GM18508 (cell line): ENCODE measurements around the gene GFOD2.

ENCODE experiments used
- ATAC-seq: cut with Tn5 transposase; IDR thresholded peaks from one replicate; pipeline ENCODE4 v1.9.1; 2021; ENCODE audit warnings: moderate number of reproducible peaks; ENCODE audit not compliant: insufficient read depth, unreplicated experiment

GFOD2 gene

DNA sequence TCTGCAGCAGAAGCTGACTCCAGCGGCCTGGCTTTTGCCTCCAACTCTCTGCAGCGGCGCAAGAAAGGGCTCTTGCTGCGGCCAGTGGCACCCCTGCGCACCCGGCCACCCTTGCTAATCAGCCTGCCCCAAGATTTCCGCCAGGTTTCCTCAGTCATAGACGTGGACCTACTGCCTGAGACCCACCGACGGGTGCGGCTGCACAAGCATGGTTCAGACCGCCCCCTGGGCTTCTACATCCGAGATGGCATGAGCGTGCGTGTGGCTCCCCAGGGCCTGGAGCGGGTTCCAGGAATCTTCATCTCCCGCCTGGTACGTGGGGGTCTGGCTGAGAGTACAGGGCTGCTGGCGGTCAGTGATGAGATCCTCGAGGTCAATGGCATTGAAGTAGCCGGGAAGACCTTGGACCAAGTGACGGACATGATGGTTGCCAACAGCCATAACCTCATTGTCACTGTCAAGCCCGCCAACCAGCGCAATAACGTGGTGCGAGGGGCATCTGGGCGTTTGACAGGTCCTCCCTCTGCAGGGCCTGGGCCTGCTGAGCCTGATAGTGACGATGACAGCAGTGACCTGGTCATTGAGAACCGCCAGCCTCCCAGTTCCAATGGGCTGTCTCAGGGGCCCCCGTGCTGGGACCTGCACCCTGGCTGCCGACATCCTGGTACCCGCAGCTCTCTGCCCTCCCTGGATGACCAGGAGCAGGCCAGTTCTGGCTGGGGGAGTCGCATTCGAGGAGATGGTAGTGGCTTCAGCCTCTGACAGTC, 57.0 kb downstream of the GFOD2 start:
- ATAC-seq, result no peak

GRCh38 chr16:67661101-67661761, 57.9 kb downstream of the GFOD2 start:
- ATAC-seq, result no peak

DNA sequence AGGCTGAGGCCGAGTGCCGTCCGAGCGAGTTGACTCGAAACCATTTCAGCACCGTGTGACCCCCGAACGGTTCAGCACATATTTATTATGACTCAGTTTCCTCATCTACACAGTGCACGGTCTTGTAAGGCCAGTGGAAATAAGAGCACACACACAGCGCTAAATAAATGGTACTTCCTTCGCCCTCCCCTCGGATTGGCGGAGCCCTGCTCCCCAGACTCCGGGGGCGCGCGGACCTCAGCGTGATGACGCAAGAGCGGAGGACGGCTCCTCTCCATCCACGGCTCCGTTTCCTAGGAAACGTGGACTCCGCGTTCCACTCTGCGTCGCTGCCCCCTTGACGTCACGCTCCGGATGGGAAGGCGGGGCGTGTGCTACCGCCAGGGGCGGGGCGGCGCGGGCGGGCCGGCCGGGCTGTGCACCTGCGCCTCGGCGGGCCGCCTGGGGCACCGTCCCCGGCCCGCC, 58.5 kb downstream of the GFOD2 start, which contains the start of gene PARD6A:
TSS of gene PARD6A (plus strand) at position 397 of the 465 bp plus-strand sequence. CDS start 79 bp downstream, outside the sequence.
- peak; percentile 39 for ATAC-seq

DNA sequence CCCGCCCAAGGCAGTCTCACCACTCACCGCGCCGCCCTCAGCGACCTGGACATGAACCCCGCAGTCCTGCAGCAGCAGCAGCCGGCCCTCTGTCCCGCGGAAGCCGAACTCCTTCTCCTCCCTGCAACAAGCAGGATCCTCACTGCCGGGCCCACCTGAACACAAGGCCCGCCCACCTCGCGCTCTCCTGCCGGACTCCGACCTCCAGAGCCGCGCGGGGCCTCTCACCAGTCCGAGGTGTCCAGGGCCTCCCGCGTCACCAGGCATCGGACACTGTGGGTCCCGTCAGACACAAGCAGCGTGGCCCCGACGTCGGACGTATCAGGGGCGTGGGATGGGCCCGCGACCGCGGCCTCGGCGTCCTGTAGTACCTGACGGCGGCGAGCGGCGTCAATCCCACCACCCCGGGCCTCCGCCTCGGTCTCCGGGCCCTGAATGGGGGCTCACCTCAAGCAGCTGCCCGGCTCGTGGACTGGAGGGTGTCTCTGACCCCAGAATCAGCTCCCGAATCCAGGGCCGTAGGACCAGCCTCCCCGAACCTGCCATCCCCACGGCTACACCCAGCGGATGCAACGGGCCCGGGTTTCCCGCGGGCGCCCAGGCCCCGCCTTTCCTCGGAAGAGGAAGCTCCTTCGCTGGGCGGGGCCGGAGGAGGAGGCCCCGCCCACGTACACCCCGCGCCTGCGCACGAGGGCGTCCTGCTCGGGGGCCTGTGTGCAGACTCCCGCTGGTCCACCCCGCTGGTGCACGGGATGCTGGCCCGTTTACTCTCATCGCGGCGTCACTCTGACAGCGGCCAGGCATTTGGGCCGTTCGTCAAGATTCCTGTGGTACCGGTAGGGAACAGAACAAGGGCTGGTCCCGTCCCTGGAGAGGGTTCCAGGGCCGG, 59.2 kb downstream of the GFOD2 start, which contains the start of gene ACD:
TSS of gene ACD (minus strand) at position 586 of the 889 bp plus-strand sequence. CDS start at position 546, 40 bp downstream.
- peak; percentile 23 for ATAC-seq

GRCh38 chr16:67658849-67659674, 60.1 kb downstream of the GFOD2 start:
- ATAC-seq, result no peak

DNA sequence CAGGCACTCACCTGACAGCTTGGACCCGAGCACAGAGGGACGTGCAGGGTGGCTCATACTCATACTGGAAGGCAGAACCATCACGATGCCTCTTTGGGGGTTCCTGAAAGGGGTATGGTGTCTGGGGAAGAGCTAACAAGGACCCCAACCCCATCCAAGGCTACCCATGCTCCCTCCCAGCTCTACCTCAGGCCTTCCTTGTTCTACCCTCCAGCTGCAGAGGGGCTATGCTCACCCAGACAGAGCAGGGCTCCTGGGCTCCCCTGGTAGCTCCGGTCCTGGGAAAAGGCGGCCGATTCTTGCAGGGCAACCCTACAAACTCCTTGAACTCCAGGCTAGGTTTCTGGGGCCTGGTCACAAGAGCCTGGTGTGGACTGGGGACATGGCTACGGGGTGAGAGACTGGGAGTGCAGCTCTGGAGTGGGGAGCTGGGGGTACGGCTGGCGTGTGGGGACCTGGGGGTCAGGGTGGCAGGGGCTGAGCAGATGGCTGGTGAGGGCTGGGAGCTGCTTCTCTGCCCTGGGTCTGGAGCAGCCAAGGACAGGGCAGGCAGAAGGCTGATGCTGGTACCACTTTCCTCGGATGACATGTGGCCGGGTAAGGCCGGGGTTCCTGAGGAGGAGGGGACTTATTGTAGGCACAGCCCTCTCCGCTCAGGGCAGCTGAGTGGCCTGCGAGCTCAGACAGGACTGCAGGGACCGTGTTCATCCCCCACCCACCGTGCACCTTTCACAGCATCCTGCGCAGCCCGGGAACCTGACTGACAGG, 61.2 kb downstream of the GFOD2 start:
- no peak for ATAC-seq

DNA sequence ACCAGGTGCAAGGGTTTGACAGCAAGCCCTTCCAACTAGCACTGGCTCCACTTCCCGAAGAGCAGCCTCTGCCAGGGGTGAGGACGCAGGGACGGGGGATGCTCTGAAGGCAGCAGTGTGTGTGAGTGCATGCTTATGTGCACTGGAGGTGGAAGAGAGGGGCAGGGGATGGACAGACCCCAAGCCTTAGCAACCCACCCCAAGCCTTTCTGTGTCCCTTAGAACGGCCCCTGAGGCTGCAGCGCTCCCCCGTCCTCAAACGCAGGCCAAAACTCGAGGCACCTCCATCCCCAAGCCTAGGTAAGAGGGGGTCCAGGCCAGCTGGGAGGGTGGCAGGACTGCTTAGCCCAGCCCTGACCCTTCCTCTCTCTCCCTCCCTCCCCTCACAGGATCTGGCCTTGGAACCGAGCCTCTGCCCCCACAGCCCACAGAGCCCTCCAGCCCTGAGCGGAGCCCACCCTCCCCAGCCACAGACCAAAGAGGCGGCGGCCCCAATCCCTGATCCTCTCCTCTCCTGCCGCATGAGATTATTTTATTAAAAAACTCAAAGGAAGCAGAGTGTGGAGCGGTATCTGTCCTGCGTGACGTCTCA, 62.0 kb downstream of the GFOD2 start:
- no peak for ATAC-seq

- no peak for ATAC-seq
Observed at GRCh38 chr16:67656344-67657016, 62.6 kb downstream of the GFOD2 start.

- ATAC-seq, result no peak
Observed at GRCh38 chr16:67655363-67655762, 63.8 kb downstream of the GFOD2 start.

DNA sequence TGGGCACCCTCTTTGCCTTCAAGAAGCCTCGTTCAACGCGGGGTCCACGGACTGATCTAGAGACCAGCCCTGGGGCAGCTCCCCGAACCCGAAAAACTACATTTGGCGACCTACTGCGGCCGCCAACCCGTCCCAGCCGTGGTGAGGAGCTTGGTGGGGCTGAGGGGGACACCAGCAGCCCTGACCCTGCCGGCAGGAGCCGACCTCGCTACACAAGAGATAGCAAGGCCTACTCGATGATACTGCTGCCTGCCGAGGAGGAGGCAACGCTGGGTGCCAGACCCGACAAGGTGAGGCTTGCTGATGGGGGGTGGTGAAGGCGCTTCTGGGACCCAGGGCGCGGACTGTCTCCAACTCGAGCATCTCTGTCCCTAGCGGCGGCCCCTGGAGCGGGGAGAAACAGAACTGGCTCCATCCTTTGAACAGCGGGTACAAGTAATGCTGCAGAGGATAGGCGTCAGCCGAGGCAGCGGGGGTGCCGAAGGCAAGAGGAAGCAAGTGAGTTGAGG, 64.7 kb downstream of the GFOD2 start:
- ATAC-seq, result no peak

GRCh38 chr16:67653789-67654402, 65.2 kb downstream of the GFOD2 start:
- ATAC-seq, result no peak

DNA sequence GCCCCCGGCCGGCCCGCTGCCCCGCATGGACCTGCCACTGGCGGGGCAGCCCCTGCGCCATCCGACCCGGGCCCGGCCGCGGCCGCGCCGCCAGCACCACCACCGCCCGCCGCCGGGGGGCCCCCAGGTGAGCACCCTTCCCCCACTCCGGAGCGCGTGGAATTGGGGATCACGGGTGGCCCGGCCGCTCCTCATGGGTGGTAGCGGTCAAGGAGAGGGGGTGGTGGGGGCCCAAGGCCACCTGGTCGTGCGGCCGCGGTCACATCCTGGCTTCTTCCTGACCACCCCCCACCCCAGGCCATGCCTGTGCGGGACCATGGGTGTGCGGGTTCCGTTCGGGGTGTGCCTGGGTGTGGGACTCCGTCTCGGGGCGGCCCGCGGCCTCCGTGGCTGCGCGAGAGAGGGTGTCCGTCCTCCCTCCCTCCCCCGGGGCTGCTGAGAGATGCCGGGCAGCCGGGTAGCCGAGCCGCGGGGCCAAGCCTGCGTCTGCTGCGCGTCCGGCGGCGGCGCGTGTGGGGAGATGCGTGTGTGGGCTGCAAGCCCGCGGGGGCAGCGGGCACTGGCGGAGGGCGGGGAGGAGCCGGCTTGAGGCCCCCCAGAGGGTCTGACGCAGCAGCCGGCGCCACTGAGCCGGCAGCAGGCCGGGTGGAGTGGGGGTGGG, 65.9 kb downstream of the GFOD2 start:
- ATAC-seq, result no peak

DNA sequence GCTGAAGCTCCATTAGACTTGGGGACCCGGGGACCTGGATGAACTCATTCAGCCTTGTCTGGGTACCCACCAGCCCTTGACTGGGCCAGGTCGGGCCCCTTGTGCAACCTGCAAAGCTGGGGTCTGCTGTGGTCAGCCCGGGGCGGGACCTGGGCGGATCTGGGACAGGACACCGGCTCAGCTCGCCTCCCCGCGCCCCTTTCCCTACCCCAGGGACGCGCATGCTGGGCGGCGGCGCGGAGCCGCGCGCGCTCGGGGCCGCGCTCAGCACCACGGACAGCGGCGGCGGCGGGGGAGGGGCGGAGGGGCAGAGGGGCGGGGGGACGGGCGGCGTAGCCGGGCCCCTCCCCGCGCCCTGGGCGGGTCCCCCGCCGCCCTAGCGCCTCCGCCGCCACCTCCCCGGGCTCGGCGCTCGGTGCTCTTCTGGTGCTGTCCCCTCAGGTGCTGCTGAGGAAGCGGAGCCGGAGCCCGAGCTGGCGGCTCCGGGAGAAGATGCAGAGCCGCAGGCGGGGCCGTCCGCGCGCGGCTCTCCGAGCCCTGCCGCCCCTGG, 66.5 kb downstream of the GFOD2 start:
- no peak for ATAC-seq

DNA sequence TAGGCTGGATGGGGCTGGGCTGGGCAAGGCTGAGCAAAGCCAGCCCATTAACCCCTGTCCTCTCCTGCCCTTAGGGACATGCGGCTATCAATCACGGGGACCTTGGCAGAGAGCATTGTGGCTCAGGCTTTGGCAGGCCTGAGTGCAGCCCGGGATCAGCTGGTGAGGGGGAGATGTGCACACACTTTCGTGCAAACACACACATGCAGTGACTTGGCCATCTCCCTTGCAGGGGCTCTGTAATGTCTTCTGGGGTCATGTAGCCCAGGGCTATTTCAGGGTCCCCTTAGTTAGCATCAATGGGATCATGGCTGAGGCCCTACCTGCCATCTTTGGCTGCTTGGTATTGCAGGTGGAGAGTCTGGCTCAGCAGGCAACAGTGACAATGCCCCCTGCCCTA, 67.3 kb downstream of the GFOD2 start:
- ATAC-seq, result no peak

GRCh38 chr16:67651039-67651438, 68.1 kb downstream of the GFOD2 start:
- ATAC-seq, result no peak

GRCh38 chr16:67650023-67650422, 69.1 kb downstream of the GFOD2 start:
- no peak for ATAC-seq

GRCh38 chr16:67649494-67649931, 69.6 kb downstream of the GFOD2 start:
- no peak for ATAC-seq
